Aorta (tissue), 5 donors: ENCODE measurements around the gene CFAP47. TPM values are rescaled to one million over a fixed set of nuclear protein-coding genes. Genes with fewer than 3 reads are reported as not detected.
"Not testable (repeated sequence)": the region's sequence is repeated elsewhere in the genome, so short reads cannot be mapped to it uniquely, and the experiment has no call there.

Experiments used
- ATAC-seq: fragments of 200-7000 bp; cut with Tn5 transposase; one replicate; pipeline ENCODE4 v1.9.1; 2022; ENCODE audit warnings: moderate library complexity; ENCODE audit not compliant: low FRiP score
- DNase-seq, 2 donors: peaks; one replicate each; pipeline ENCODE4 v3.0.0-alpha.2; 2020
- H3K27ac ChIP-seq, 2 donors: one replicate each; pipeline ENCODE4 v1.5.1; 2013; ENCODE audit warnings: low read length in 2 of 2, mild to moderate bottlenecking in 2 of 2, moderate library complexity in 2 of 2, control low read depth in 1 of 2, inconsistent platforms in 1 of 2, low read depth in 1 of 2
- H3K27me3 ChIP-seq, 2 donors: one replicate each; pipeline ENCODE4 v1.6.1; 2013; ENCODE audit warnings: control low read depth in 1 of 2, low read length in 1 of 2, mild to moderate bottlenecking in 1 of 2, moderate library complexity in 1 of 2; ENCODE audit not compliant: insufficient read depth in 2 of 2, control insufficient read depth in 1 of 2
- H3K36me3 ChIP-seq, 2 donors: one replicate each; pipeline ENCODE4 v1.6.1; 2013; ENCODE audit warnings: control low read depth in 1 of 2, low read length in 1 of 2, mild to moderate bottlenecking in 1 of 2; ENCODE audit not compliant: insufficient read depth in 2 of 2, control insufficient read depth in 1 of 2
- H3K4me1 ChIP-seq, 2 donors: one replicate each; pipeline ENCODE4 v1.6.1; 2013; ENCODE audit warnings: low read length in 2 of 2, control low read depth in 1 of 2, mild to moderate bottlenecking in 1 of 2, moderate library complexity in 1 of 2; ENCODE audit not compliant: insufficient read depth in 2 of 2, control insufficient read depth in 1 of 2
- H3K4me3 ChIP-seq, 2 donors: one replicate each; pipeline ENCODE4 v1.5.1; 2013; ENCODE audit warnings: low read length in 2 of 2, control low read depth in 1 of 2, mild to moderate bottlenecking in 1 of 2
- H3K9me3 ChIP-seq: one replicate; pipeline ENCODE4 v1.6.1; 2013; ENCODE audit warnings: mild to moderate bottlenecking, low read length; ENCODE audit not compliant: control insufficient read depth
- WGBS, 2 donors: extraction: QIAGEN DNeasy Blood & Tissue Kit; methylation state at CpG; one replicate each; pipeline ENCODE4 v1.1.7; 2013; 5-methylcytosine and 5-hydroxymethylcytosine counted together
- intact Hi-C, 2 donors: fragments of 100-400 bp; cut with DNase I; formaldehyde crosslinking; loops; one replicate each; pipeline versions ENCODE4 v1.14.2 to v1.15.0; 2022
- polyA plus RNA-seq, 2 donors: library from polyadenylated mRNA; stranded (reverse); fragments of 200-250 nt; gene quantifications; one replicate each; pipeline ENCODE4 v1.2.3, GENCODE V29; 2013
- total RNA-seq, 2 donors: library from RNA; stranded (reverse); fragmentation: NEBNext Ultra II Directional; extraction: Animal tissue kit (Norgen Biotek cat#: 25700); gene quantifications; one replicate each; pipeline ENCODE4 v1.2.1, GENCODE V29; 2021
- donor health status: healthy with polysubstance abuse.
- donor health status: Bipolar disorder and iron deficiency.
- donor health status: DM: no; HTN: no; CAD: no.
- donor health status: DM: no; HTN: no; CAD: no.
- donor health status: DM: yes; HTN: yes; CAD: no.

CFAP47 gene
- total and polyA plus RNA-seq, 4 donors: 0.09 TPM; not detected in 3

- Histone ChIP-seq H3K36me3 (no peaks in the 10 kb centered on the region), H3K4me3 (no peak overlapping the region), H3K4me1 (no peaks in the 10 kb centered on the region), H3K27ac (no peak overlapping the region), H3K27me3 (no peaks in the 10 kb centered on the region), H3K9me3 (no peaks in the 10 kb centered on the region)
- intact Hi-C loops: no loop called here
- no peak for ATAC-seq
- DNase-seq: no peak
Observed at GRCh38 chrX:36198575-36198974, 279.0 kb downstream of the CFAP47 start.

GRCh38 chrX:36199928-36200327, 280.4 kb downstream of the CFAP47 start:
- H3K4me3 ChIP-seq: no peak overlapping the region
- no peak overlapping the region for H3K27ac ChIP-seq
- intact Hi-C loops: no loop called here
- no peaks in the 10 kb centered on the region for H3K36me3 ChIP-seq
- H3K9me3 ChIP-seq: no peaks in the 10 kb centered on the region
- H3K4me1 ChIP-seq: no peaks in the 10 kb centered on the region
- no peaks in the 10 kb centered on the region for H3K27me3 ChIP-seq
- DNase-seq (no peak), ATAC-seq (no peak)

GRCh38 chrX:36214924-36215323, 295.4 kb downstream of the CFAP47 start:
- 35 to 49% methylated on average over 1 of the region's 1 CpG for WGBS, 2 donors
- Histone ChIP-seq H3K9me3 (no peaks in the 10 kb centered on the region), H3K4me3 (no peak overlapping the region), H3K36me3 (no peaks in the 10 kb centered on the region), H3K27me3 (no peaks in the 10 kb centered on the region), H3K4me1 (no peaks in the 10 kb centered on the region), H3K27ac (no peak overlapping the region)
- intact Hi-C loops: no loop called here
- no peak for DNase-seq
- ATAC-seq: no peak

GRCh38 chrX:36218801-36219200, 299.3 kb downstream of the CFAP47 start:
- Histone ChIP-seq H3K27me3 (no peaks in the 10 kb centered on the region), H3K36me3 (no peaks in the 10 kb centered on the region), H3K9me3 (no peaks in the 10 kb centered on the region), H3K4me3 (no peak overlapping the region), H3K27ac (no peak overlapping the region), H3K4me1 (no peaks in the 10 kb centered on the region)
- DNase-seq (no peak), ATAC-seq (no peak)
- WGBS, 2 donors: 32 to 38% methylated on average over 1 of the region's 1 CpG
- intact Hi-C loops: no loop called here

- H3K9me3 ChIP-seq, H3K4me3 ChIP-seq, H3K27ac ChIP-seq, ATAC-seq, DNase-seq, H3K36me3 ChIP-seq, intact Hi-C loops, H3K27me3 ChIP-seq, H3K4me1 ChIP-seq: not testable (repeated sequence)
- 89 to 90% methylated on average over 21 of the region's 21 CpGs for WGBS, 2 donors
Observed at GRCh38 chrX:36234840-36235528, 315.4 kb downstream of the CFAP47 start.

GRCh38 chrX:36241397-36241796, 321.9 kb downstream of the CFAP47 start:
- DNase-seq (no peak), ATAC-seq (no peak)
- no peaks in the 10 kb centered on the region for H3K9me3 ChIP-seq
- H3K4me3 ChIP-seq: no peak overlapping the region
- no peaks in the 10 kb centered on the region for H3K4me1 ChIP-seq
- 95 to 100% methylated on average over 1 of the region's 1 CpG for WGBS, 2 donors
- intact Hi-C loops: no loop called here
- no peaks in the 10 kb centered on the region for H3K36me3 ChIP-seq
- no peak overlapping the region for H3K27ac ChIP-seq
- no peaks in the 10 kb centered on the region for H3K27me3 ChIP-seq

GRCh38 chrX:36266155-36266554, 346.6 kb downstream of the CFAP47 start:
- no peaks in the 10 kb centered on the region for H3K9me3 ChIP-seq
- DNase-seq (peak; percentile 30 to 66), ATAC-seq (no peak)
- no peaks in the 10 kb centered on the region for H3K27me3 ChIP-seq
- intact Hi-C loops: no loop called here
- no peak overlapping the region for H3K27ac ChIP-seq
- H3K36me3 ChIP-seq: no peaks in the 10 kb centered on the region
- 84 to 89% methylated on average over 5 of the region's 5 CpGs for WGBS, 2 donors
- no peak overlapping the region for H3K4me3 ChIP-seq
- no peaks in the 10 kb centered on the region for H3K4me1 ChIP-seq

GRCh38 chrX:36310136-36310535, 390.6 kb downstream of the CFAP47 start:
- no peak overlapping the region for H3K4me3 ChIP-seq
- H3K36me3 ChIP-seq: no peaks in the 10 kb centered on the region
- intact Hi-C loops: no loop called here
- no peaks in the 10 kb centered on the region for H3K27me3 ChIP-seq
- H3K9me3 ChIP-seq: no peaks in the 10 kb centered on the region
- WGBS, 2 donors: 42 to 57% methylated on average over 1 of the region's 1 CpG
- no peak for ATAC-seq
- H3K4me1 ChIP-seq: no peaks in the 10 kb centered on the region
- no peak overlapping the region for H3K27ac ChIP-seq
- DNase-seq: no peak

- H3K36me3 ChIP-seq: no peaks in the 10 kb centered on the region
- H3K4me3 ChIP-seq: no peak overlapping the region
- H3K27me3 ChIP-seq: no peaks in the 10 kb centered on the region
- intact Hi-C loops: no loop called here
- no peak for DNase-seq
- H3K9me3 ChIP-seq: no peaks in the 10 kb centered on the region
- H3K27ac ChIP-seq: no peak overlapping the region
- no peaks in the 10 kb centered on the region for H3K4me1 ChIP-seq
- ATAC-seq: no peak
- 47 to 53% methylated on average over 3 of the region's 3 CpGs for WGBS, 2 donors
Observed at GRCh38 chrX:36314303-36314702, 394.8 kb downstream of the CFAP47 start.
